ENCODE measurements around the gene MIOX.

MIOX gene

DNA sequence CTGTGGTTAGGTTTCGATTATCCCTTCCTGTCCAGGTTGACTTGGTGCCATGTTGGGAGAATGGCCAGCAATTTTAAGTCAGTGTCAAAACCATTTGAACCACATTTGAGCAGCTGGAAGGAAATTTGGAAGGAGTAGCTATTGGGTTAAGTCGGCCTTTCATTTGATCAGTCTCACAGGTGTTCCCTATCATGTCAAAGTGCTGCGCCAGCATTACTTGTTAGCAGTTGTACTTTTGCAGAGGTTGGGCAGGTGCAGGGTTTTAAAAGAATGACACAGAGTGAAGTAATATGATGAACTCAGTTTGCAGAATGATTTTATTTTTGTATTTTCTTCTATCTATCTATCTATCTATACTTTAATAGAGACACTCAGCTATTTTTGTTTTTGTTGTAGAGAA is 49.6 kb downstream of the MIOX start:
- DNase-seq (ENCODE audit: extremely low read depth, insufficient read length) = no peak
- no peaks in the 10 kb centered on the region for H3K36me3 ChIP-seq (ENCODE audit: control insufficient read depth, insufficient read depth, low read length)
- no peaks in the 10 kb centered on the region for H3K27me3 ChIP-seq (replicated peaks; ENCODE audit: control insufficient read depth, insufficient read depth, low read length)
- TF ChIP-seq, protein P1, sequence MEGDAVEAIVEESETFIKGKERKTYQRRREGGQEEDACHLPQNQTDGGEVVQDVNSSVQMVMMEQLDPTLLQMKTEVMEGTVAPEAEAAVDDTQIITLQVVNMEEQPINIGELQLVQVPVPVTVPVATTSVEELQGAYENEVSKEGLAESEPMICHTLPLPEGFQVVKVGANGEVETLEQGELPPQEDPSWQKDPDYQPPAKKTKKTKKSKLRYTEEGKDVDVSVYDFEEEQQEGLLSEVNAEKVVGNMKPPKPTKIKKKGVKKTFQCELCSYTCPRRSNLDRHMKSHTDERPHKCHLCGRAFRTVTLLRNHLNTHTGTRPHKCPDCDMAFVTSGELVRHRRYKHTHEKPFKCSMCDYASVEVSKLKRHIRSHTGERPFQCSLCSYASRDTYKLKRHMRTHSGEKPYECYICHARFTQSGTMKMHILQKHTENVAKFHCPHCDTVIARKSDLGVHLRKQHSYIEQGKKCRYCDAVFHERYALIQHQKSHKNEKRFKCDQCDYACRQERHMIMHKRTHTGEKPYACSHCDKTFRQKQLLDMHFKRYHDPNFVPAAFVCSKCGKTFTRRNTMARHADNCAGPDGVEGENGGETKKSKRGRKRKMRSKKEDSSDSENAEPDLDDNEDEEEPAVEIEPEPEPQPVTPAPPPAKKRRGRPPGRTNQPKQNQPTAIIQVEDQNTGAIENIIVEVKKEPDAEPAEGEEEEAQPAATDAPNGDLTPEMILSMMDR (IDR thresholded peaks at IDR 0.05; ENCODE audit: insufficient read depth, low read length, poor library complexity, severe bottlenecking) = no peak
- no peak overlapping the region for H3K4me3 ChIP-seq (replicated peaks; ENCODE audit: low read depth, low read length)

DNA sequence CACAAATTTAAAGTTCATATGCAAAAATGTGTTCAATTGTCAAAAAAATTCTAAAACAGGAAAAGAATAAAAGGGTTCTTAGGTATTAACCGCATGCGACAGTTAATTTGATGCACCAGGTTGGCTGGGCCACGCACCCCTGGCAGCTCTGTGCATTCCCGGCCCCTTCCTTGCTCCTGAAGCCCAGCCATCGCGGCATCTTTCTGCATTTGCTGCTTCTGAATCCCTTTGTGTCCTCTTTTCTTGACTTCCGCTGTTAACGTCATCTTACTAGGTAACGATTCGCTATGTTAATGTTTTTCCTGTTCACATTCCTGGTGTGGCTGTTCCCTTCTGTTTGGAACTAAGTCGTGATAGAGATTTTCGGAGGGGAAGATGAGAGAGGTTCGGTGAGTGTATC is 51.1 kb downstream of the MIOX start:
- Histone ChIP-seq H3K36me3 (ENCODE audit: control insufficient read depth, insufficient read depth, low read length) (no peaks in the 10 kb centered on the region), H3K4me3 (replicated peaks; ENCODE audit: low read depth, low read length) (no peak overlapping the region), H3K27me3 (replicated peaks; ENCODE audit: control insufficient read depth, insufficient read depth, low read length) (no peaks in the 10 kb centered on the region)
- DNase-seq (ENCODE audit: extremely low read depth, insufficient read length) = no peak
- TF ChIP-seq, protein P1 (IDR thresholded peaks at IDR 0.05; ENCODE audit: insufficient read depth, low read length, poor library complexity, severe bottlenecking) = no peak

All from GM06990 (cell line).